Neural cell (in vitro differentiated cells): ENCODE results near the gene TMEM167B.

ENCODE experiments used
- EP300 ChIP-seq: fragments of 450-650 bp; conservative IDR thresholded peaks from 2 replicates; pipeline ENCODE4 v1.6.1; 2014; ENCODE audit warnings: antibody characterized with exemption, mild to moderate bottlenecking, moderate library complexity; ENCODE audit not compliant: poor library complexity, severe bottlenecking
- MXI1 ChIP-seq: fragments of 450-650 bp; conservative IDR thresholded peaks from 2 replicates; pipeline ENCODE4 v1.6.1; 2014; ENCODE audit warnings: antibody characterized with exemption, mild to moderate bottlenecking; ENCODE audit not compliant: poor library complexity, severe bottlenecking
- POLR2AphosphoS5 ChIP-seq: IDR thresholded peaks from 2 replicates; pipeline ENCODE4 v1.6.1; 2012
- RAD21 ChIP-seq: fragments of 450-650 bp; conservative IDR thresholded peaks from 2 replicates; pipeline ENCODE4 v1.6.1; 2014; ENCODE audit warnings: antibody characterized with exemption, mild to moderate bottlenecking, moderate library complexity
- SMC3 ChIP-seq: fragments of 450-650 bp; conservative IDR thresholded peaks from 2 replicates; pipeline ENCODE4 v1.6.1; 2014; ENCODE audit warnings: antibody characterized with exemption, mild to moderate bottlenecking, moderate library complexity; ENCODE audit not compliant: poor library complexity
- TAF1 ChIP-seq: IDR thresholded peaks from 2 replicates; pipeline ENCODE4 v1.6.1; 2012; ENCODE audit warnings: low read depth
- TF ChIP-seq, protein P1 (sequence below): fragments of 450-650 bp; IDR thresholded peaks from 2 replicates; pipeline ENCODE4 v1.5.1; 2014; ENCODE audit warnings: antibody characterized with exemption, mild to moderate bottlenecking, moderate library complexity; ENCODE audit not compliant: poor library complexity, severe bottlenecking
- TF ChIP-seq, protein P2 (sequence below): IDR thresholded peaks from 2 replicates; pipeline ENCODE4 v1.6.1; 2012; ENCODE audit warnings: borderline replicate concordance

DNA sequence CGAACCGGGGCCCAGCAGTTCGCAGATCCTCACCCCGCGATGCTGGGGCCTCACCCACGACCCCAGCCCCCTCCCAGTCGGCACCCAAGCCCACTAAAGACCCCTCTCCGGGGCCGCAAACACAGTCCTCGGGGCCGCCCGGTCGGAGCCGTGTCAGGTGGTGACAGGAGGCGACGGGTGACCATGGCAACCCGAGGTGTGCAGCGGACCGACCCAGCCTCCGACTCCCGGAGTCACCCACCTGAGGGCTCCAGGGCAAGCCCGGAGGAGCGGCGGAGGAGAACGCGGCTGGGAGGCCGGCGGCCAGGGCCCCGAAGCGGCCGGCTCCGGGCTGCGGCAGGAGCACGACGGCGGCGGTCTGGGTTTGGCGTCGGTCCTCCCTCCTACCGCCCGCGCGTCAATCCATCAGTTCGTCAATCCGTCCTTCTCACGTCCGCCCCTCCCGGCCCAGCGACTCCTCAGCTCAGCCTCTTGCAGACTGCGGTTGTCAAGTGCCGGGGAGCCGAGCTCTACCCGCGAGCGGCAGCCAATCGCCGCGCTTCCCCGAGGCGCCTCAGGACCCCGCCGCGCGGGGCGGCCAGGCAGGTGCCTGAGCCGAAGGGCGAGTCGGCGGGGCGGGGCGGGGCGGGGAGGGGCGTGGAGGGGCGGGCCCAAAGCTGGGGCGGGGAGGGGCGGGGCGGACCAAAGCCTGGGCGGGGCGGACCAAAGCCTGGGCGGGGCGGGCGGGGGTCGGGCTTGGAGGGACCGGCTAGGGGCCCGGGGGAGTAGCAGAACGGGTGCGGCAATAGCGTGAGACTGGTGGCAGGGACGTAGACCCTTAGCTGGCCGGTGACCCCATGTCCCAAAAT, 48.7 kb upstream of the TMEM167B start, which contains the start of gene WDR47:
- TF ChIP-seq, protein P1, sequence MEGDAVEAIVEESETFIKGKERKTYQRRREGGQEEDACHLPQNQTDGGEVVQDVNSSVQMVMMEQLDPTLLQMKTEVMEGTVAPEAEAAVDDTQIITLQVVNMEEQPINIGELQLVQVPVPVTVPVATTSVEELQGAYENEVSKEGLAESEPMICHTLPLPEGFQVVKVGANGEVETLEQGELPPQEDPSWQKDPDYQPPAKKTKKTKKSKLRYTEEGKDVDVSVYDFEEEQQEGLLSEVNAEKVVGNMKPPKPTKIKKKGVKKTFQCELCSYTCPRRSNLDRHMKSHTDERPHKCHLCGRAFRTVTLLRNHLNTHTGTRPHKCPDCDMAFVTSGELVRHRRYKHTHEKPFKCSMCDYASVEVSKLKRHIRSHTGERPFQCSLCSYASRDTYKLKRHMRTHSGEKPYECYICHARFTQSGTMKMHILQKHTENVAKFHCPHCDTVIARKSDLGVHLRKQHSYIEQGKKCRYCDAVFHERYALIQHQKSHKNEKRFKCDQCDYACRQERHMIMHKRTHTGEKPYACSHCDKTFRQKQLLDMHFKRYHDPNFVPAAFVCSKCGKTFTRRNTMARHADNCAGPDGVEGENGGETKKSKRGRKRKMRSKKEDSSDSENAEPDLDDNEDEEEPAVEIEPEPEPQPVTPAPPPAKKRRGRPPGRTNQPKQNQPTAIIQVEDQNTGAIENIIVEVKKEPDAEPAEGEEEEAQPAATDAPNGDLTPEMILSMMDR = no peak
- TF ChIP-seq RAD21 (no peak), TAF1 (peak; percentile 96), EP300 (peak; percentile 75), POLR2AphosphoS5 (peak; percentile 99), SMC3 (no peak), MXI1 (peak; percentile 84)
- TF ChIP-seq, protein P2, sequence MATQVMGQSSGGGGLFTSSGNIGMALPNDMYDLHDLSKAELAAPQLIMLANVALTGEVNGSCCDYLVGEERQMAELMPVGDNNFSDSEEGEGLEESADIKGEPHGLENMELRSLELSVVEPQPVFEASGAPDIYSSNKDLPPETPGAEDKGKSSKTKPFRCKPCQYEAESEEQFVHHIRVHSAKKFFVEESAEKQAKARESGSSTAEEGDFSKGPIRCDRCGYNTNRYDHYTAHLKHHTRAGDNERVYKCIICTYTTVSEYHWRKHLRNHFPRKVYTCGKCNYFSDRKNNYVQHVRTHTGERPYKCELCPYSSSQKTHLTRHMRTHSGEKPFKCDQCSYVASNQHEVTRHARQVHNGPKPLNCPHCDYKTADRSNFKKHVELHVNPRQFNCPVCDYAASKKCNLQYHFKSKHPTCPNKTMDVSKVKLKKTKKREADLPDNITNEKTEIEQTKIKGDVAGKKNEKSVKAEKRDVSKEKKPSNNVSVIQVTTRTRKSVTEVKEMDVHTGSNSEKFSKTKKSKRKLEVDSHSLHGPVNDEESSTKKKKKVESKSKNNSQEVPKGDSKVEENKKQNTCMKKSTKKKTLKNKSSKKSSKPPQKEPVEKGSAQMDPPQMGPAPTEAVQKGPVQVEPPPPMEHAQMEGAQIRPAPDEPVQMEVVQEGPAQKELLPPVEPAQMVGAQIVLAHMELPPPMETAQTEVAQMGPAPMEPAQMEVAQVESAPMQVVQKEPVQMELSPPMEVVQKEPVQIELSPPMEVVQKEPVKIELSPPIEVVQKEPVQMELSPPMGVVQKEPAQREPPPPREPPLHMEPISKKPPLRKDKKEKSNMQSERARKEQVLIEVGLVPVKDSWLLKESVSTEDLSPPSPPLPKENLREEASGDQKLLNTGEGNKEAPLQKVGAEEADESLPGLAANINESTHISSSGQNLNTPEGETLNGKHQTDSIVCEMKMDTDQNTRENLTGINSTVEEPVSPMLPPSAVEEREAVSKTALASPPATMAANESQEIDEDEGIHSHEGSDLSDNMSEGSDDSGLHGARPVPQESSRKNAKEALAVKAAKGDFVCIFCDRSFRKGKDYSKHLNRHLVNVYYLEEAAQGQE = peak; percentile 96
